SK-N-SH (cell line): Measurements from ENCODE around the gene PPP1R2B. TPM values are rescaled to one million over a fixed set of nuclear protein-coding genes. Genes with fewer than 3 reads are reported as not detected.

ENCODE experiments used
- CTCF ChIA-PET: fragments of 300-600, 350-600 bp; formaldehyde crosslinking; extraction: SDS; loops from one replicate; lab custom pipeline; 2021; lab: Yijun Ruan, JAX
- POLR2A ChIA-PET: fragments of 350-600 bp; sonication (Branson Sonifier 250); formaldehyde crosslinking; extraction: SDS; loops from one replicate; lab custom pipeline; 2020; ENCODE audit warnings: antibody characterized with exemption, inconsistent platforms; lab: Yijun Ruan, JAX
- DNase-seq: peaks from one replicate; pipeline ENCODE4 v3.0.0; 2012
- H2AFZ ChIP-seq: fragments of 200-600 bp; sonication (generic); 2 replicates; pipeline ENCODE4 v1.8.1; 2016; ENCODE audit warnings: antibody characterized with exemption, mild to moderate bottlenecking, low read depth
- H3F3A ChIP-seq: fragments of 200-600 bp; sonication (generic); replicated peaks from 2 replicates; pipeline ENCODE3; 2016; ENCODE audit warnings: antibody characterized with exemption, mild to moderate bottlenecking; ENCODE audit not compliant: insufficient read depth
- H3K27ac ChIP-seq, 2 experiments: fragments of 200-500 bp in 1 of 2; fragments of 200-600 bp in 1 of 2; sonication (Bioruptor generic) in 1 of 2; sonication (generic), shearing (Covaris generic) in 1 of 2; 2 replicates each; pipeline versions ENCODE4 v1.5.1 to v1.6.1; 2014 to 2016; ENCODE audit warnings: low read depth in 2 of 2, inconsistent platforms in 1 of 2, low read length in 1 of 2, mild to moderate bottlenecking in 1 of 2, mixed read lengths in 1 of 2
- H3K27me3 ChIP-seq: fragments of 200-600 bp; sonication (generic), shearing (Covaris generic); 2 replicates; pipeline ENCODE4 v1.6.1; 2016; ENCODE audit warnings: mixed run types; ENCODE audit not compliant: insufficient read depth
- H3K36me3 ChIP-seq, 2 experiments: fragments of 200-500 bp in 1 of 2; fragments of 200-600 bp in 1 of 2; sonication (Bioruptor generic) in 1 of 2; sonication (generic) in 1 of 2; replicated peaks in 1 of 2; 2 replicates each; pipeline versions ENCODE3 to v1.5.1; 2014 to 2016; ENCODE audit warnings: low read length in 1 of 2, mild to moderate bottlenecking in 1 of 2; ENCODE audit not compliant: insufficient read depth in 2 of 2, control insufficient read depth in 1 of 2
- H3K4me1 ChIP-seq, 2 experiments: fragments of 200-500 bp in 1 of 2; fragments of 200-600 bp in 1 of 2; sonication (Bioruptor generic) in 1 of 2; sonication (generic), shearing (Covaris generic) in 1 of 2; 2 replicates each; pipeline versions ENCODE4 v1.5.1 to v1.6.1; 2014 to 2016; ENCODE audit warnings: low read depth in 1 of 2, low read length in 1 of 2, mixed run types in 1 of 2; ENCODE audit not compliant: insufficient read depth in 2 of 2, control insufficient read depth in 1 of 2
- H3K4me2 ChIP-seq: fragments of 200-600 bp; sonication (generic), shearing (Covaris generic); 2 replicates; pipeline ENCODE4 v1.6.1; 2017; ENCODE audit warnings: mixed run types
- H3K4me3 ChIP-seq, 2 experiments: fragments of 200-500 bp in 1 of 2; fragments of 200-600 bp in 1 of 2; sonication (Bioruptor generic) in 1 of 2; sonication (generic), shearing (Covaris generic) in 1 of 2; 2 replicates each; pipeline versions ENCODE4 v1.5.1 to v1.8.1; 2014 to 2016; ENCODE audit warnings: low read depth in 2 of 2, inconsistent platforms in 1 of 2, low read length in 1 of 2, mild to moderate bottlenecking in 1 of 2, mixed read lengths in 1 of 2, moderate library complexity in 1 of 2
- H3K79me2 ChIP-seq: fragments of 200-600 bp; sonication (generic); 2 replicates; pipeline ENCODE4 v1.8.1; 2017; ENCODE audit warnings: mild to moderate bottlenecking; ENCODE audit not compliant: insufficient read depth
- H3K9ac ChIP-seq: fragments of 200-600 bp; sonication (generic); 2 replicates; pipeline ENCODE4 v1.6.1; 2017; ENCODE audit warnings: mixed run types
- H3K9me2 ChIP-seq: fragments of 200-600 bp; sonication (generic); 2 replicates; pipeline ENCODE4 v1.6.1; 2017; ENCODE audit warnings: mixed run types
- H3K9me3 ChIP-seq: fragments of 200-600 bp; sonication (generic); 2 replicates; pipeline ENCODE4 v1.6.1; 2017; ENCODE audit warnings: mixed run types, mild to moderate bottlenecking, moderate library complexity
- H4K20me1 ChIP-seq: fragments of 200-600 bp; sonication (generic); 2 replicates; pipeline ENCODE4 v1.6.1; 2017; ENCODE audit warnings: mild to moderate bottlenecking, mixed run types; ENCODE audit not compliant: insufficient read depth
- EP300 ChIP-seq, 2 experiments: IDR thresholded peaks; 2 replicates each; pipeline versions ENCODE4 v1.4.0 to v1.6.1; 2012; ENCODE audit warnings: borderline replicate concordance in 1 of 2, low read depth in 1 of 2, low read length in 1 of 2
- GATA2 ChIP-seq: sonication (generic); formaldehyde crosslinking; IDR thresholded peaks from 2 replicates; pipeline ENCODE4 v1.5.0; 2020; ENCODE audit warnings: mild to moderate bottlenecking, missing genetic modification reagents
- JUND ChIP-seq: IDR thresholded peaks from 2 replicates; pipeline ENCODE4 v1.4.0; 2012
- MEF2A ChIP-seq: IDR thresholded peaks from 2 replicates; pipeline ENCODE4 v1.4.0; 2012; ENCODE audit warnings: low read depth, borderline replicate concordance
- RCOR1 ChIP-seq: fragments of 150-350 bp; IDR thresholded peaks from 2 replicates; pipeline ENCODE4 v1.6.1; 2017; ENCODE audit warnings: antibody characterized with exemption, low read length
- RFX5 ChIP-seq: IDR thresholded peaks from 2 replicates; pipeline ENCODE4 v1.6.1; 2012; ENCODE audit warnings: mild to moderate bottlenecking, improper control_type of control experiment, low read length
- RXRA ChIP-seq: IDR thresholded peaks from 2 replicates; pipeline ENCODE4 v1.4.0; 2012; ENCODE audit warnings: low read depth, mild to moderate bottlenecking, borderline replicate concordance
- SIN3A ChIP-seq: IDR thresholded peaks from 2 replicates; pipeline ENCODE4 v1.6.1; 2012; ENCODE audit warnings: low read depth, mild to moderate bottlenecking, low read length, moderate library complexity, borderline replicate concordance
- USF1 ChIP-seq: IDR thresholded peaks from 2 replicates; pipeline ENCODE4 v1.4.0; 2012; ENCODE audit warnings: low read depth, borderline replicate concordance
- whole genome bisulfite sequencing: methylation state at CpG from one replicate; pipeline ENCODE4 v1.1.6; 2017; ENCODE audit warnings: low lambda C conversion rate; 5-methylcytosine and 5-hydroxymethylcytosine counted together
- polyA plus RNA-seq, 3 experiments: library from polyadenylated mRNA; depleted of rRNA; stranded (reverse); fragments of >200 nt; gene quantifications; 2 replicates each; pipeline ENCODE4 v1.2.3, GENCODE V29; 2012
- TF ChIP-seq, protein P1 (sequence below): IDR thresholded peaks from 2 replicates; pipeline ENCODE4 v1.6.1; 2012; ENCODE audit warnings: mild to moderate bottlenecking, low read depth, low read length, moderate library complexity
- TF ChIP-seq, protein P2 (sequence below): fragments of 150-350 bp; IDR thresholded peaks from 2 replicates; pipeline ENCODE4 v1.6.1; 2017; ENCODE audit warnings: antibody characterized with exemption, low read length, low read depth, borderline replicate concordance
- TF ChIP-seq, protein P3 (sequence below): IDR thresholded peaks from 2 replicates; pipeline ENCODE4 v1.4.0; 2012; ENCODE audit warnings: low read depth, borderline replicate concordance

The PPP1R2B gene
- polyA plus RNA-seq, 1 of the 3 experiments (the other 2 are of a cell fraction) = not detected

DNA sequence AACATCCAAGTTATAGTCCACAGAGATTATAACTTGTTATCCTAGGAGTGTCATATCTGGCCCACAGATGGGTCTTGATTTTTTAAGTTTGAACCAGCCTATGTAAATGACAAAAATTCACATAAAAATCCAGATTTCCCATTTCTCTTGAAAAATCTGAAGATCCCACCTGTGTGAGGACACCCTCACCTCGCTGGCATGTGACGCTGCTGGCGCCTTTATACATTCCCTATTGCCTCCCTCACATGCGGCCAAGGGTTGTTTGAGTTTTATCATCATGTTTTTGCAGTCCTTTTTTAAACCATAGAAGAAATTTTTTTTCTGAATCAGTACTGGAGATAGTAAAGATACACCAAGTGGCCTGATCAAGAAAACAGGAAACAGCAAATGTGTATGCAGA lies 25.9 kb upstream of the PPP1R2B start:
- Histone ChIP-seq H4K20me1 (no peaks in the 10 kb centered on the region), H3K27me3 (no peaks in the 10 kb centered on the region), H3K27ac (no peak overlapping the region), H3K9me2 (no peaks in the 10 kb centered on the region), H3K4me3 (no peak overlapping the region), H3K4me1 (no peaks in the 10 kb centered on the region), H3F3A (no peaks in the 10 kb centered on the region), H3K79me2 (no peaks in the 10 kb centered on the region), H3K36me3 (no peaks in the 10 kb centered on the region), H3K4me2 (no peak overlapping the region), H3K9me3 (no peaks in the 10 kb centered on the region), H2AFZ (no peak overlapping the region), H3K9ac (no peak overlapping the region)
- WGBS = 59% methylated on average over 4 of the region's 4 CpGs
- CTCF ChIA-PET = interaction anchor here (0.7 to 2.4 kb wide), 11 partner anchors 9 to 1852 kb away, joined by 3 to 14 read pairs (median 4); no protein-coding TSS in a partner anchor
- DNase-seq = no peak
- no peak for TF ChIP-seq GATA2
- TF ChIP-seq RFX5 = no peak
- TF ChIP-seq MEF2A = no peak
- no peak for TF ChIP-seq JUND
- no peak for TF ChIP-seq USF1
- TF ChIP-seq, protein P1, sequence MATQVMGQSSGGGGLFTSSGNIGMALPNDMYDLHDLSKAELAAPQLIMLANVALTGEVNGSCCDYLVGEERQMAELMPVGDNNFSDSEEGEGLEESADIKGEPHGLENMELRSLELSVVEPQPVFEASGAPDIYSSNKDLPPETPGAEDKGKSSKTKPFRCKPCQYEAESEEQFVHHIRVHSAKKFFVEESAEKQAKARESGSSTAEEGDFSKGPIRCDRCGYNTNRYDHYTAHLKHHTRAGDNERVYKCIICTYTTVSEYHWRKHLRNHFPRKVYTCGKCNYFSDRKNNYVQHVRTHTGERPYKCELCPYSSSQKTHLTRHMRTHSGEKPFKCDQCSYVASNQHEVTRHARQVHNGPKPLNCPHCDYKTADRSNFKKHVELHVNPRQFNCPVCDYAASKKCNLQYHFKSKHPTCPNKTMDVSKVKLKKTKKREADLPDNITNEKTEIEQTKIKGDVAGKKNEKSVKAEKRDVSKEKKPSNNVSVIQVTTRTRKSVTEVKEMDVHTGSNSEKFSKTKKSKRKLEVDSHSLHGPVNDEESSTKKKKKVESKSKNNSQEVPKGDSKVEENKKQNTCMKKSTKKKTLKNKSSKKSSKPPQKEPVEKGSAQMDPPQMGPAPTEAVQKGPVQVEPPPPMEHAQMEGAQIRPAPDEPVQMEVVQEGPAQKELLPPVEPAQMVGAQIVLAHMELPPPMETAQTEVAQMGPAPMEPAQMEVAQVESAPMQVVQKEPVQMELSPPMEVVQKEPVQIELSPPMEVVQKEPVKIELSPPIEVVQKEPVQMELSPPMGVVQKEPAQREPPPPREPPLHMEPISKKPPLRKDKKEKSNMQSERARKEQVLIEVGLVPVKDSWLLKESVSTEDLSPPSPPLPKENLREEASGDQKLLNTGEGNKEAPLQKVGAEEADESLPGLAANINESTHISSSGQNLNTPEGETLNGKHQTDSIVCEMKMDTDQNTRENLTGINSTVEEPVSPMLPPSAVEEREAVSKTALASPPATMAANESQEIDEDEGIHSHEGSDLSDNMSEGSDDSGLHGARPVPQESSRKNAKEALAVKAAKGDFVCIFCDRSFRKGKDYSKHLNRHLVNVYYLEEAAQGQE = no peak
- no peak for TF ChIP-seq RXRA
- TF ChIP-seq, protein P2, sequence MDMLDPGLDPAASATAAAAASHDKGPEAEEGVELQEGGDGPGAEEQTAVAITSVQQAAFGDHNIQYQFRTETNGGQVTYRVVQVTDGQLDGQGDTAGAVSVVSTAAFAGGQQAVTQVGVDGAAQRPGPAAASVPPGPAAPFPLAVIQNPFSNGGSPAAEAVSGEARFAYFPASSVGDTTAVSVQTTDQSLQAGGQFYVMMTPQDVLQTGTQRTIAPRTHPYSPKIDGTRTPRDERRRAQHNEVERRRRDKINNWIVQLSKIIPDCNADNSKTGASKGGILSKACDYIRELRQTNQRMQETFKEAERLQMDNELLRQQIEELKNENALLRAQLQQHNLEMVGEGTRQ = no peak
- no peak for TF ChIP-seq SIN3A
- no peak for TF ChIP-seq RCOR1
- TF ChIP-seq EP300 (IDR thresholded peaks at IDR 0.05; ENCODE audit: borderline replicate concordance in 1 of 2, low read depth in 1 of 2, low read length in 1 of 2) = no peak
- TF ChIP-seq, protein P3, sequence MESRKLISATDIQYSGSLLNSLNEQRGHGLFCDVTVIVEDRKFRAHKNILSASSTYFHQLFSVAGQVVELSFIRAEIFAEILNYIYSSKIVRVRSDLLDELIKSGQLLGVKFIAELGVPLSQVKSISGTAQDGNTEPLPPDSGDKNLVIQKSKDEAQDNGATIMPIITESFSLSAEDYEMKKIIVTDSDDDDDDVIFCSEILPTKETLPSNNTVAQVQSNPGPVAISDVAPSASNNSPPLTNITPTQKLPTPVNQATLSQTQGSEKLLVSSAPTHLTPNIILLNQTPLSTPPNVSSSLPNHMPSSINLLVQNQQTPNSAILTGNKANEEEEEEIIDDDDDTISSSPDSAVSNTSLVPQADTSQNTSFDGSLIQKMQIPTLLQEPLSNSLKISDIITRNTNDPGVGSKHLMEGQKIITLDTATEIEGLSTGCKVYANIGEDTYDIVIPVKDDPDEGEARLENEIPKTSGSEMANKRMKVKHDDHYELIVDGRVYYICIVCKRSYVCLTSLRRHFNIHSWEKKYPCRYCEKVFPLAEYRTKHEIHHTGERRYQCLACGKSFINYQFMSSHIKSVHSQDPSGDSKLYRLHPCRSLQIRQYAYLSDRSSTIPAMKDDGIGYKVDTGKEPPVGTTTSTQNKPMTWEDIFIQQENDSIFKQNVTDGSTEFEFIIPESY = no peak
- POLR2A ChIA-PET = no interaction called here
